HS-27A (cell line): ENCODE data around the gene OR2AT4.
"Not testable (repeated sequence)": the region's sequence is repeated elsewhere in the genome, so short reads cannot be mapped to it uniquely, and the experiment has no call there.

Source experiments
- DNase-seq: peaks from one replicate; pipeline ENCODE4 v3.0.0-alpha.2; 2012; ENCODE audit warnings: low read depth, missing footprints

The OR2AT4 gene

GRCh38 chr11:75103380-75104026 lies 6.8 kb upstream of the OR2AT4 start:
- peak; percentile 29 for DNase-seq

GRCh38 chr11:75101424-75102128 lies 4.9 kb upstream of the OR2AT4 start:
- DNase-seq, result no peak

GRCh38 chr11:75100314-75100713 lies 3.6 kb upstream of the OR2AT4 start:
- no peak for DNase-seq

GRCh38 chr11:75099635-75100034 lies 3.0 kb upstream of the OR2AT4 start:
- no peak for DNase-seq

GRCh38 chr11:75098835-75099439 lies 2.3 kb upstream of the OR2AT4 start:
- DNase-seq, result not testable (repeated sequence)

GRCh38 chr11:75098181-75098580 lies 1.5 kb upstream of the OR2AT4 start:
- not testable (repeated sequence) for DNase-seq

- DNase-seq, result no peak
These were observed 489 bp upstream of the OR2AT4 start for GRCh38 chr11:75097173-75097557.

- not testable (repeated sequence) for DNase-seq
These were observed 2.3 kb downstream of the OR2AT4 start for GRCh38 chr11:75094382-75094781.

GRCh38 chr11:75090671-75091177 lies 6.0 kb downstream of the OR2AT4 start:
- no peak for DNase-seq

- no peak for DNase-seq
These were observed 9.1 kb downstream of the OR2AT4 start for GRCh38 chr11:75087319-75088305.

GRCh38 chr11:75084883-75085282 lies 11.8 kb downstream of the OR2AT4 start:
- DNase-seq, result no peak

GRCh38 chr11:75083217-75083605 lies 13.5 kb downstream of the OR2AT4 start:
- DNase-seq, result no peak

- no peak for DNase-seq
These were observed 14.0 kb downstream of the OR2AT4 start for GRCh38 chr11:75082601-75083216.

- no peak for DNase-seq
These were observed 17.1 kb downstream of the OR2AT4 start for GRCh38 chr11:75079546-75079945.

- DNase-seq, result peak; percentile 82
These were observed 18.4 kb downstream of the OR2AT4 start for GRCh38 chr11:75078233-75078632.

GRCh38 chr11:75077316-75077715 lies 19.4 kb downstream of the OR2AT4 start:
- DNase-seq, result no peak

GRCh38 chr11:75076671-75077070 lies 20.0 kb downstream of the OR2AT4 start:
- no peak for DNase-seq

- no peak for DNase-seq
These were observed 23.1 kb downstream of the OR2AT4 start for GRCh38 chr11:75073459-75074190.

- no peak for DNase-seq
These were observed 24.1 kb downstream of the OR2AT4 start for GRCh38 chr11:75072582-75072981.

- no peak for DNase-seq
These were observed 27.2 kb downstream of the OR2AT4 start for GRCh38 chr11:75069473-75069872.

- no peak for DNase-seq
These were observed 27.7 kb downstream of the OR2AT4 start for GRCh38 chr11:75068993-75069392.
